CD4-positive, alpha-beta T cell (primary cell): Measurements from ENCODE around the gene MOB1B. TPM values are rescaled to one million over a fixed set of nuclear protein-coding genes. Genes with fewer than 3 reads are reported as not detected.

Experiments
- ATAC-seq: fragments of 200-7000 bp; cut with Tn5 transposase; one replicate; pipeline ENCODE4 v1.10.0; 2022; ENCODE audit warnings: mild to moderate bottlenecking; ENCODE audit not compliant: poor library complexity
- CTCF ChIA-PET: fragments of 350-600 bp; sonication (Branson Sonifier 250); formaldehyde crosslinking; loops from one replicate; lab custom pipeline; 2021; ENCODE audit warnings: antibody characterized with exemption, inconsistent platforms; lab: Charles Lee
- POLR2A ChIA-PET: fragments of 350-600 bp; sonication (Branson Sonifier 250); formaldehyde crosslinking; loops from one replicate; lab custom pipeline; 2021; ENCODE audit warnings: antibody characterized with exemption, inconsistent platforms; lab: Charles Lee
- DNase-seq, 14 experiments: peaks; one replicate each; pipeline ENCODE4 v3.0.0-alpha.2; 2013 to 2020; ENCODE audit warnings: mixed read lengths in 2 of 14
- H3K27ac ChIP-seq, 2 donors: one replicate each; pipeline versions ENCODE4 v1.5.1 to v1.7.0; 2013; ENCODE audit warnings: low read length in 2 of 2, low read depth in 1 of 2, mild to moderate bottlenecking in 1 of 2
- H3K27me3 ChIP-seq, 2 experiments: 1 replicate in 1 of 2; 2 replicates in 1 of 2; pipeline versions ENCODE4 v1.6.1 to v1.7.0; 2013; ENCODE audit warnings: low read length in 2 of 2, control low read depth in 1 of 2, mild to moderate bottlenecking in 1 of 2, moderate library complexity in 1 of 2; ENCODE audit not compliant: insufficient read depth in 2 of 2, control insufficient read depth in 1 of 2
- H3K36me3 ChIP-seq: one replicate; pipeline ENCODE4 v1.6.1; 2013; ENCODE audit warnings: low read length, control low read depth; ENCODE audit not compliant: insufficient read depth
- H3K4me1 ChIP-seq: one replicate; pipeline ENCODE4 v1.6.1; 2013; ENCODE audit warnings: low read length, control low read depth; ENCODE audit not compliant: insufficient read depth
- H3K4me3 ChIP-seq: one replicate; pipeline ENCODE4 v1.5.1; 2013; ENCODE audit warnings: mild to moderate bottlenecking, low read length, moderate library complexity
- H3K9me3 ChIP-seq, 2 experiments: 1 replicate in 1 of 2; 2 replicates in 1 of 2; pipeline versions ENCODE4 v1.6.1 to v1.7.0; 2013; ENCODE audit warnings: low read length in 2 of 2, mild to moderate bottlenecking in 2 of 2, control low read depth in 1 of 2, moderate library complexity in 1 of 2; ENCODE audit not compliant: control insufficient read depth in 1 of 2, insufficient read depth in 1 of 2
- H3K27ac Mint-ChIP-seq: one replicate; pipeline ENCODE4 v1.8.0; 2020; ENCODE audit warnings: mixed read lengths
- H3K27me3 Mint-ChIP-seq: one replicate; pipeline ENCODE4 v1.8.0; 2021; ENCODE audit warnings: mixed read lengths
- H3K36me3 Mint-ChIP-seq: one replicate; pipeline ENCODE4 v1.8.0; 2021; ENCODE audit warnings: low read depth, mixed read lengths
- H3K4me1 Mint-ChIP-seq: one replicate; pipeline ENCODE4 v1.8.0; 2021; ENCODE audit warnings: low read depth, mixed read lengths
- H3K4me3 Mint-ChIP-seq: one replicate; pipeline ENCODE4 v1.8.0; 2020; ENCODE audit warnings: mild to moderate bottlenecking, mixed read lengths
- H3K9me3 Mint-ChIP-seq: one replicate; pipeline ENCODE4 v1.8.0; 2020; ENCODE audit warnings: mixed read lengths
- intact Hi-C, 2 experiments: fragments of 100-400 bp; cut with DNase I in 1 of 2; cut with micrococcal nuclease in 1 of 2; formaldehyde crosslinking; loops; one replicate each; pipeline versions ENCODE4 v1.15.1 to v1.9.0; 2023 to 2025; cut with DNase I, micrococcal nuclease
- total RNA-seq, 174 experiments: library from RNA in 2 of 174; stranded (reverse) in 2 of 174; gene quantifications; one replicate each; pipeline ENCODE4 v1.2.3 and lab custom pipeline; 2021 to 2026
- TF ChIP-seq, protein P1 (sequence below): fragments of 200-600 bp; IDR thresholded peaks from one replicate; pipeline ENCODE4 v1.8.0; 2022; ENCODE audit warnings: antibody characterized with exemption, mild to moderate bottlenecking

The MOB1B gene
- total RNA-seq, 2 experiments from 2014 or later = 13.1 to 13.4 TPM

DNA sequence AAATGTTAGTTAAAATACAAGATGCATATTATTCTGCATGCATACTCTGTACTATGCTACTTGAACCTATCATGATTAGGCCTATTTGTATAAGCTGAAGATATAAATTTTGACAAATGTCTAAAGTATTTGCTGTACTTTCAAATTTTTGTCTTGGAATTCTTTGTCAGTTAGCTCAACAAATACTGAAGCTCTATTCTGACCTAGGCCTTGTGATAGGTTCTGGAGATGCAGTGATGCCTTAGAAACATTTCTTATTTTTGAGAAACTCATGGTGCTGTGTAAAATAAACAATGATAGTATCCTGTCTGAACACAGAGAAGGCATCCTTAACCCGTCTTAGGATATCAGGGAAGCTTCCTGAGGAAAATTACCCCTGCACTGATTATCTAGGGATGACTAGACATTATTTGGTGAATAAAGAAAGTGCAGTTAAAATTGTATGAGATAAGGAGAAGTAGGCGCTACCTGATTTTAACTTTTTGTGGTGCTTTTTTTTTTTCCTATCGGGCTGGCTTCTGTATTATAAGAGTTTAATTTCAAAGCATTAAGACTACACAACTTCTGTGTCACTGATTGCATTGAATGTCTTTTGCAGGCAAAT, 43.4 kb downstream of the MOB1B start:
- no peak overlapping the region for H3K4me3 Mint-ChIP-seq
- no peaks in the 10 kb centered on the region for H3K9me3 Mint-ChIP-seq
- Histone ChIP-seq H3K27me3 (no peaks in the 10 kb centered on the region), H3K9me3 (peaks cover 0 to 4% of the 10 kb centered on the region in 2 experiments), H3K4me3 (no peak overlapping the region), H3K27ac (no peak overlapping the region), H3K4me1 (no peaks in the 10 kb centered on the region), H3K36me3 (no peaks in the 10 kb centered on the region)
- DNase-seq = no peak
- no peaks in the 10 kb centered on the region for H3K27me3 Mint-ChIP-seq
- peaks cover 34% of the 10 kb centered on the region for H3K4me1 Mint-ChIP-seq
- ChIA-PET POLR2A (no interaction called here), CTCF (interaction anchor here (1.3 kb wide), 1 partner anchor 16 kb away, joined by 5 read pairs; no protein-coding TSS in a partner anchor)
- no peak for ATAC-seq
- TF ChIP-seq, protein P1, sequence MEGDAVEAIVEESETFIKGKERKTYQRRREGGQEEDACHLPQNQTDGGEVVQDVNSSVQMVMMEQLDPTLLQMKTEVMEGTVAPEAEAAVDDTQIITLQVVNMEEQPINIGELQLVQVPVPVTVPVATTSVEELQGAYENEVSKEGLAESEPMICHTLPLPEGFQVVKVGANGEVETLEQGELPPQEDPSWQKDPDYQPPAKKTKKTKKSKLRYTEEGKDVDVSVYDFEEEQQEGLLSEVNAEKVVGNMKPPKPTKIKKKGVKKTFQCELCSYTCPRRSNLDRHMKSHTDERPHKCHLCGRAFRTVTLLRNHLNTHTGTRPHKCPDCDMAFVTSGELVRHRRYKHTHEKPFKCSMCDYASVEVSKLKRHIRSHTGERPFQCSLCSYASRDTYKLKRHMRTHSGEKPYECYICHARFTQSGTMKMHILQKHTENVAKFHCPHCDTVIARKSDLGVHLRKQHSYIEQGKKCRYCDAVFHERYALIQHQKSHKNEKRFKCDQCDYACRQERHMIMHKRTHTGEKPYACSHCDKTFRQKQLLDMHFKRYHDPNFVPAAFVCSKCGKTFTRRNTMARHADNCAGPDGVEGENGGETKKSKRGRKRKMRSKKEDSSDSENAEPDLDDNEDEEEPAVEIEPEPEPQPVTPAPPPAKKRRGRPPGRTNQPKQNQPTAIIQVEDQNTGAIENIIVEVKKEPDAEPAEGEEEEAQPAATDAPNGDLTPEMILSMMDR = no peak
- no peak overlapping the region for H3K27ac Mint-ChIP-seq
- intact Hi-C loops = no loop called here
- peaks cover 9% of the 10 kb centered on the region for H3K36me3 Mint-ChIP-seq

DNA sequence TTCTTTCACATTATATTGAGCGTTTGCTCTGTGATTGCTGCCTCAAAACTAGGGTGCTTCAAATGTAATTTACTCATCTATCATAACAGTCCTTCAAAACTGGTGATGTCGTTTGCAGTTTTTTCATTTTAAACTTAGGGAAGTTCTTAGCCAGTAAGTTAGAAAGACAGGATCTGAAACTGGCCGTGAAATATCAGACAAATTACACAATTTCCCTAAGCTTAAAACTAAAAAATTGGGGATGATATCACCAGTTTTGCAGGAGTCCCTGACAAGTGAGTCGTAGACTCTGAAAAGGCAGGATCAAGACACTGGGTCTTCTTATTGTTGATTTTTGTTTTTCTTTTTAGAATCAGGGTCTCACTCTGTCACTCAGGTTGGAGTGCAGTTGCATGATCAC, 44.8 kb downstream of the MOB1B start:
- H3K4me1 Mint-ChIP-seq = peaks cover 34% of the 10 kb centered on the region
- H3K36me3 Mint-ChIP-seq = no peaks in the 10 kb centered on the region
- no peaks in the 10 kb centered on the region for H3K9me3 Mint-ChIP-seq
- no peak overlapping the region for H3K27ac Mint-ChIP-seq
- ATAC-seq (no peak), DNase-seq (peak in 1 of 14 experiments; percentile 10)
- no peak overlapping the region for H3K27ac ChIP-seq
- H3K4me1 ChIP-seq = no peaks in the 10 kb centered on the region
- intact Hi-C loops = no loop called here
- H3K27me3 ChIP-seq = no peaks in the 10 kb centered on the region
- ChIA-PET POLR2A (no interaction called here), CTCF (no interaction called here)
- no peaks in the 10 kb centered on the region for H3K36me3 ChIP-seq
- H3K9me3 ChIP-seq = peaks cover 0 to 4% of the 10 kb centered on the region in 2 experiments
- TF ChIP-seq, protein P1 = no peak
- no peaks in the 10 kb centered on the region for H3K27me3 Mint-ChIP-seq
- H3K4me3 Mint-ChIP-seq = no peak overlapping the region
- no peak overlapping the region for H3K4me3 ChIP-seq

DNA sequence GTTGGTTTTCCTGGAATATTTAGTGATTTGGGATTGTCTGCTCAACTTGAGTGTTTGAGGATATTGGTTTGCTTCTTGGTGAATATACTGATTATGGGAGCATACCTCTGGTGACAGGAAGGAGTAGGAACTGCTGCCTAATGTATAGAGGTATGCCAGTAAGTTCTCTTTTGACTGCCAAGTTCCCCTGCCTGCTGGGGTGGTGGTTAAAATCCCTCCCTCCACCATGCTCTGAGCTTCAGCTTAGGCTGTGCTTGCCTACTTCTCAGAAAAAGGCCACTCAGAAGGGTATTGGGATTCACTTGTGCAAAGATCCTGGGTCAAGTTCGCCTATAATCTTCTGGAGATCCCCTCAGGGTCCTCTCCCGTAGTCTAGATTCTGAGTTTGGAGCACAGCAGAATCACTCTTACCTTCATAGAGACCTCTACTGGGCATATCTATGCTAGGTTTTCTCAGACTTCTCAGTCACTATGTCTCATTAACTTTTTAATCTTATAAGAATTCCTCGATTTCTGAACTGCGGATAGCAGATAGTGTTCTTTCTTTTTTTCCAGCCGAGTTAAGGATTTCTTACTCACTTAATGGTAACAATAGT, 46.6 kb downstream of the MOB1B start:
- intact Hi-C loops = no loop called here
- no peaks in the 10 kb centered on the region for H3K9me3 Mint-ChIP-seq
- DNase-seq (no peak), ATAC-seq (no peak)
- no peak overlapping the region for H3K27ac ChIP-seq
- POLR2A ChIA-PET = interaction anchor here (0.8 kb wide), 1 partner anchor 215 kb away, joined by 3 read pairs; no protein-coding TSS in a partner anchor
- H3K36me3 ChIP-seq = no peaks in the 10 kb centered on the region
- H3K27me3 ChIP-seq = no peaks in the 10 kb centered on the region
- CTCF ChIA-PET = no interaction called here
- H3K27ac Mint-ChIP-seq = peak overlapping the region; percentile 29
- peaks cover 34% of the 10 kb centered on the region for H3K4me1 Mint-ChIP-seq
- H3K9me3 ChIP-seq = peaks cover 0 to 4% of the 10 kb centered on the region in 2 experiments
- TF ChIP-seq, protein P1 = no peak
- no peaks in the 10 kb centered on the region for H3K36me3 Mint-ChIP-seq
- no peaks in the 10 kb centered on the region for H3K4me1 ChIP-seq
- no peak overlapping the region for H3K4me3 Mint-ChIP-seq
- H3K4me3 ChIP-seq = no peak overlapping the region
- H3K27me3 Mint-ChIP-seq = no peaks in the 10 kb centered on the region
